Right forelimb (tissue), 1 donor: ENCODE results near the gene IQCN.

Source experiments
- DNase-seq: peaks from one replicate; pipeline ENCODE4 v3.0.0-alpha.2; 2018

The IQCN gene

DNA sequence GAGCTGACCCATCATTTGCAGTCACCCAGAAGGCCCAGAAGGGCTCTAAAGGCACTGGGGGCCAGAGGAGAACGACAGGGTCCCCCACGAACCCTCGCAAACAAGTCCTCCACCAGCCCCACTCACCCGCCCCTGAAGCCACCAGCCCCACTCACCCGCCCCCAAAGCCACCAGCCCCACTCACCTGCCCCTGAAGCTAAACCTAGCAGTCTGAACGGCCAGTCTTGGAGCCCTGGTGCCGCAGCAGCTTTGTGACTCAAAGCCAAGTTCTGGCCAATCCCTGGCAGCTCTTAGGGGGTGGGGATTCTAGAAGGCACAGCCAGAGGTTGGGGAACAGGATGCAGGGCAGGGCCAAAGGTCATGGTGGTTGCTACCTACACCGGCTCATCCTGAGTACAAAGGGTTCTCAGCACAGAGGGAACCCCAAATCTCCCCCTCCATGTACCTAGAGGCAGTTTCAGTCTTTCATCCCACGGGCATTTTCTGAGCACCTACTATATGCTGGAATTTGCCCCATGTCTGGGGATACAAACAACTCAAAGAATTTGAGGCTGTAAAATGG, at the start of gene IQCN:
Gene IQCN, minus strand, starts transcription at position 234 of the 562 bp plus-strand sequence. CDS start 4,974 bp downstream, outside the sequence.
- DNase-seq, result peak; percentile 66

DNA sequence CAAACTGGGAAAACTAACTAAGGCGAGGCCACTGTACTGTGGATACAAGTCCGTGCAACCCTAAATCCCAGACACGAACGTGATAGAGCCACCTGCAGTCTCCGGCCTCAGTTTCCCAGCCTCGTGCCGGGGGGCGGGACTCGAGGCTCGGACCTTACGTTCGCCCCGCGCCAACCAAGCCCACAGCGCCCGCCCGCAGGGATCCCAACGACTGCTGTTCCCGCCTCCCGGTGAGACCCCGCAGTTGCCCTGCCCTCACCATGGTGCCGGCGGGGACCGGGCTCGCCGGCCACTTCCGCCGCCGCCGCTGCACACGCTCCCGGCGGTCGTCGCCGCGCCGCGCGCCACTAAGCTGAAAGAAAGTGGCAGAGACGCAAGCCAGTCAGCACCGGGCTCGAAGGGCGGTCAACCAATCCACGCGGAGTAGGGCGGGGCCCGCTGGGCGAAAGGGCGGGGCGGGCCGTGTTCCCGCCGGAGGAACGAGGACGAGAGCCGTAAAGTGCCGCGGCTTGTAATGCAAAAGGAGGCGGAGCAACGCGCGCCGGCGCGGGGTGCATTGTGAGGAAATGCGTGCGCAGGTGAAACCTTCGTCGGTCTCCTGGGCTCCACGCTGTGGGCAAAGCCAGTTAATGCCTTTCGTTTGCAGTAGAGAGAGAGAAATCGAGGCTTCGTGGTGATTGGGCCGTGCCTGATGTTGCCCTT, 48.7 kb upstream of the IQCN start, which contains the start of gene LSM4:
Gene LSM4, minus strand, starts transcription at position 318 of the 702 bp plus-strand sequence. Its CDS starts 56 bp downstream, at position 262.
- DNase-seq, result peak; percentile 99

DNA sequence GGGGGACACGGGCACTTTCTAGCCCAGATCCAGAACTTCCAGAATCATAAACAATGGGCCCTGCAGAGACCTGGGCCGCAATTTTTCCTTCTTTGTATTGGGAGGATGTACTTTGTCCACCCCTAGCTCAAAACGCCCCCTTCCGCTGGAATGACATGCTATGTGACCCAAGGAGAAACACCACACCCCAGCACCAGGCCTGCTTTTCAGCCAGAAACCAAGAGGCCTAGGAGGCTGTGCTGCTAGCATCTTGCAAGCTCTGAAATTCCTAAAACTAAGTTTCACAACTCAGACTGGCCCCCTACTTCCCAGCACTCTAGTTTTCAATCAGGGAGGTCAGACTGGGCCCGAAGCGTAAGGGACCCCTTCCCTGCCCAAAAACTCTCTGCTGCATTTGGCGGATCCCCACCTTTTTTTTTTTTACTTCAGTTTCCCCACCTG, 48.1 kb upstream of the IQCN start:
- no peak for DNase-seq

DNA sequence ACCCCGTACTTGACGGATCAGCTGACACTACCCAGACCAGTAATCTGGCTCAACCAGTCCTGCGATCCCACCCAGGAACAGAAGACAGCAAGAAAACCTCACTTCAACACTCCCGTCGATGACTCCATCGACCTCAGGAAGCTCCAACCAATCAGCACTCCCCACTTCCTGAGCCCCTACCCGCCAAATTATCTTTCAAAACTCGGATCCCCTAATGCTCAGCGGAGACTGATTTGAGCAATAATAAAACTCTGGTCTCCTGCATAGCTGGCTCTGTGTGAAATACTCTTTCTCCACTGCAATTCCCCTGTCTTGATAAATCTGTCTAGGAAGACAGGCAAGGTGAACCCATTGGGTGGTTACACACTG, 47.5 kb upstream of the IQCN start:
- DNase-seq, result no peak

- DNase-seq, result no peak
Measured at GRCh38 chr19:18320865-18321733, 46.8 kb upstream of the IQCN start.

DNA sequence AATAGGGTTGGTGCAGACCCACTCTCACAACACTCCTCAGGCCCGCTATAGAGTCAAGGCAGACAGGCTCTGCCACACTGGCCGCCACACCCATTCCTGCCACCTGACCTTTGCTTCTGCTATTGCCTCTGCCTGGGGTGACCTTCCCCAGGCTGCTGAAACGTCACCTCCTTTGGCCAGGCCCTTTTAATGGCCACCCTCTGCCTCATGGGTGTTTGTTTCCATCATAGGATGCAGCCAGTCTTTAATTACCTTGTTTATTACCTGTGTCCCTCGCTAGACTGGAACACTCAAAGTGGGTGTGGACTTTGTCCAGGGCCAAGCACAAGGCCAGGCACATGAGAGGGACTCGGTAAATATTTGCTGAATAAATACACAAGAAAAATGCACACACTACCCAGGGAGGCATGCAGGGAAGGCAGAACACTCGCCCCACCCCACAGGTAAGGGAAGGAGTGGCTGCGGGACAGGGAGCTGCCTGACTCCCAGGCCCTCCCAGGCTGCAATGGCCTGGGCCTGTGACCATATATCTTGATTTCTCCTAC, 45.4 kb upstream of the IQCN start:
- no peak for DNase-seq

GRCh38 chr19:18317961-18318800, 43.9 kb upstream of the IQCN start:
- no peak for DNase-seq

- no peak for DNase-seq
Measured at GRCh38 chr19:18313398-18313797, 39.1 kb upstream of the IQCN start.

- DNase-seq, result no peak
Measured at GRCh38 chr19:18312092-18312534, 37.9 kb upstream of the IQCN start.

DNA sequence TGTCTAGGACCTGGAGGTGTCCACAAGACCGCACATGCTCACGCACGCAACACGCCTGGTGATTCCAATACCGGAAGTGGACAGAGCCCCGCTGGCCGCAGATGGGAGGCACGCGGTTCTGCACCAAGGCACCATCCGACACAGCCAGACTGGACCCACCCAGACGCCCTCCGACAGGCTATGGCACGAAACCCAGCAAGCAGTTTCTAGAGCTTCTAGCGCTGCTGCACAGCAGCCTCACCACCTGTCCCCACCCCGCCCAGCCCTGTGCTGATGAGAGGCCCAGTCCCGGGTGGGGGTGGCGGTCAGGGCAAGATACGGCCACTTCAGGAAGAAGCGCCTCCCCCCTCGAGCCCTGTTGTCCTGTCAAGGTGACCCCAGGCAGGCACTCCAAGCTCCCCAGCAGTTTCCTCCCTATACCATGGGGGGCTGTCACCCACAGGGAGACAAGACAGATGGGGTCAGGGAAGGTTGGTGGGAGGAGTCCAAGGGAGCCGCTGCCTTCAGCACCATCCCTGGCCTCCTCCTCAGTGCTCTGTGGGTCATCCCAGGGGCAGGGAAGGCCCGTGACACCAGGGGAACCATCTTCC, 37.3 kb upstream of the IQCN start:
- no peak for DNase-seq

- DNase-seq, result no peak
Measured at GRCh38 chr19:18310966-18311365, 36.7 kb upstream of the IQCN start.

DNA sequence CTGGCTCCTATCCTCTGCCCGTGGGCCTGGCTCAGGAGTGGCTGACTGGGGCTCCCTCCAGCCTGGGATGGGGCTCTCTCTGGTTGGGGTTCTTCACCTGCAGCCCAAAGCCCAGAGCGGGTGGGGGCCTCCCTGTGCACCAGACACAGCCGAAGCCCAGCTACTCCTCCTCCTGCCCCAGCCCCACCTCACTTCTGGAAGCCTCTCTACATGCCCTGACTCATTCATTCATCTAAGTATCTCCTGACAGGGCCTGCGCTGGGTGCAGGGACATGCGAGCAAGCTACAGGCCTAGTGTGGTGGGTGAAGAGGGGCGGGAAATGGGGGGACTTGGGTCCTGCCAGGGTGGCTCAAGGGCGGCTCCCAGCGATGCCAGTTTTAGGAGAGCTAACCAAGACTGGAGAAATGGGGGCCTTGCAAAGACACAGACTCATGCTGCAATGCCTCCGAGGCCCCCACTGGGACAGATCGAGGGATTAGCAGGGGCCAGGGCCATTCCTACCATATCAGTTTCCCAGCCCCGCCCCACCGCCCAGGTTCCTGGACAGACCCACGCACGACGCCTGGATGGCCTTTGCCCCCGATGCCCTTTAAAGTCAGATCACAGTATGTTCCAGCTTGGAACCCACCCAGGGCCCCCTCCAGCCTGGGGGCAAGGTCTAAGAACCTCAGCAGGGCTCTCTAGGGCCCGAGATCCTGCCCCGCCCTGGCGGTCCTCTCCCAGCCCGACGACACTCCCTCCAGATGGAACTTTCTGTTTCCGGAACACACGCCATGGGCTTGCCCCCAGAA, 36.1 kb upstream of the IQCN start:
- DNase-seq, result no peak

DNA sequence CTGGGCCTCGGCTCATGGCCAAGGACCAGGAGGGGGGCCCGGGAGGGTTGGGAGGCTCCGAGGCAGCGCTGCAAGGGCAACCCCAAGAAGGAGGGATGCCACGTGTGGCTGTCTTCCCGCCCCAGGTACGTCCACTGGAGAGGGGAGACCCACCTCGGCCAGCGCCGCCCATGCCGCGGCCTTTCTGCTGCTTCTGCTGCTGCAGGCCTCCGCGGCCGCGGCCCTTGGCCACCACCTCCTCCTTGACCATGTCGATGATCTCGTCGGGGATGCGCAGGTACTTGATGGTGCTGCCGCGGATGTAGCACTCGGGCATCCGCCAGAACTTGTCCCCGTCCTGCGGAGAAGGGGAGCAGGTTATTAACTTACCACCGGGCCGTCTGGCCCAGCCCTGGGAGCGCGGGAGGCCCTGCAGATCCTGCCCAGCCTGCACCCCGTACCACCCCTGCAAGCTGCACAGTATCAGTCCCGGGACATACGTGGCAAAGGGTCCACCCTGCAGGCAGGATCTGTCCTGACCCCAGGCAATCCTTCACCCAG, 35.3 kb upstream of the IQCN start:
- no peak for DNase-seq

- DNase-seq, result no peak
Measured at GRCh38 chr19:18308948-18309325, 34.7 kb upstream of the IQCN start.

DNA sequence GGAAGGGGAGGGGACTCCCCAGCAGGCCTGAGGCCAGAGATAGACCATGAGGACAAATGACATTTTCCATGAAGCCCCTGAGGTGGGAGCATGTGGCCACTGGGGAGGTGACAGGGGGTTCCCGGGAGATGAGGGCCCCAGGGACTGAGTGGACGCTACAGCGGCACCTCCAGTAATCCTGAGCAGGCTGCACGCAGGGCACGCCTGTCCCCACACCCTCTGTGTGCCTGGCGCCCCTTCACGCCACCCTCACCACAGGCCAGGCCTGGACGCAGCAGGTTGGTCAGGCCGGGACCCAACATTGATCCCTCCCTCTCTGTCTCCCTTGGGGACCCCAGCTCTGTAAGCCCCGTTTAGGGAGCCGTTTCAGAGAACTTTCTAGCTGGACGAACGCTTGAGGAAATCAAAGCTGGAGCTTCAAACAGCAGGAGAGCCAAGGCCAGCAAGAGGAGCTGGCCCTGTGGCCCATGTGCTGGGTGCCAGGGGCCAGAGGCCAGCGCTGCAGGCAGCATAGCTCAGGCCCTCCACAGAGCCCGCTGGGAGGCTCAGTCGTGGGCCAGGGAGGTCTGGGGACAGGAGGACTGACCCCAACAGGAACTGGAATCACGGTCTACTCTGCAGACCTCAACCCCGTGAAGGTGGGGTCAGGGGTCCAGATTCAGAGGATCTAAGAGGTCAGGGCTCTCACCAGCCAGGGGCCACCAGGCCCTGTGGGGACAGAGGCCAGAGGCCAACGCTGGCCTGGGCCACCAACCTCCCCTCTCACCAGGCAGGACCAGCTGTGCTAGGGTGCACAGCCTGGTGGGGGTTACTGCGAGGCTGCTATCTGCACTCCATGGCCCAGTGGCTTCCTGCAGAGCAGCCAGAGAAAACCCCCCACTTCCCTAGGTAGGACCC, 34.0 kb upstream of the IQCN start:
- DNase-seq, result no peak

DNA sequence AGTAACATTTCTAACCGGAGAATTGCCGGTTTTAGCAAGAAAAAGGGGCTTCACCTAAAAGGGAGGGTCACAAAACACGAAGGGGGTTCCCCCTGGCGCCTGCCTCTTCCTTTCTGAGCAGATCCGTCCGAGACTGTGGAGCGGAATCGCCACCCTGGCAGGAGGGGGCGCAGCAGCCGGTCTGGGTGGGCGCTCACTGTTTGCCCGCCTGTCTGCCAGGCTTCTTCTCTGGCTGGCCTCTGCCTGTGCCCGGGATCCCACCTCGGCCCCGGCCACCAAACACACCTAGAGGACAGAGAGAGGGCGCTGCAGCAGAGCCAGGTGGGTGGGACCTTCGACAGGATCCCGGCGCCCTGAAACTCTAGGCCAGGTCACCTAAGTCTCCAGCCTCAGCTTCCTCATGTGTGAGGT, 33.0 kb upstream of the IQCN start:
- DNase-seq, result no peak

DNA sequence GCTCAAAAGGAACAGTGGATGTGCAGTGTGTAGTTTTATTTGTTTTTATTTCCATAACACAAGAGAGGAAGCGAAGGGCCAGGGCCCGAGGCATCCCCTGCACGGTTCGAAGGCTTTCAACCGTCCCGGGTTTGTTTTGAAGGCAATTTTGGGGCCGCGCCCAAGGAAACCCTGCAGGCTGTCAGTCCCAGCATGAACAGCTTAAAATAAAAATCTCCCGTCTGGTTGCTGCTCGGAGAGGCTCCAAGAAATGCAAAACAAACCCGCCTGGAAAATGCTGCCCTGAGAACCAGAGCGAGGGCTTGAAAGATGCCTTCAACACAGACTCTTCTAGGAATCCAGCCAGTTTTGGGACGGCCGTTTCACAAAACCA, 32.6 kb upstream of the IQCN start:
- no peak for DNase-seq

GRCh38 chr19:18306209-18306887, 32.1 kb upstream of the IQCN start:
- no peak for DNase-seq
